GM21528 (cell line): ENCODE measurements around the gene POLR3GL.

Experiments used
- ATAC-seq: cut with Tn5 transposase; IDR thresholded peaks from one replicate; pipeline ENCODE4 v1.9.1; 2021; ENCODE audit warnings: mild to moderate bottlenecking, moderate library complexity; ENCODE audit not compliant: unreplicated experiment, low FRiP score

Gene POLR3GL

DNA sequence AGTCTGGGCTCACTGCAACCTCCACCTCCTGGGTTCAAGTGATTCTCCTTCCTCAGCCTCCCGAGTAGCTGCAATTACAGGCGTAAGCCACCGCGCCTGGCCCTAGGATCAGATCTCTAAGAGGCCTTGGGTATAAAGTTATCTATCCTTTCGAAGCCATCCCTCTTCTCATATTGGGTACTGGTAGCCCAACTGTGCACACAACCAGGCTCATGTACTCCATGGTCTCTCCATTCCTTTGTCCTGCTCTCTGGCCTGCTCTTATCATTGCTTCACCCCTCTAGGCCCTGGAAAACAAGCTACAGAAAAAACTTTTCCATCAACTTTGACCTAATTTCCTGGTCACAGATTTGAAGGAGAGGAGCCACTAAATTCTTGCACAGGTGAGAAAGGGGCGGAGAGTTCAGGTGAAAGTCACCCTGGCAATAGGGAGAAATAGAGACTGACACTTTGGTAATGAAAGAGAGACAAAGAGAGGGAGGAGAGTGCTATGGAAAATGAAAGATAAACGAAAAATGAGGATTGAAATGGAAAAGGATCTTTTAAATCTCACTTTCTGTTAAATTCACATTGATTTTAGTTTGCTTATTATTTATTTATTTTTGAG is 25.9 kb downstream of the POLR3GL start:
- ATAC-seq = no peak

- no peak for ATAC-seq
These were observed 27.4 kb downstream of the POLR3GL start for GRCh38 chr1:145991735-145992412.

DNA sequence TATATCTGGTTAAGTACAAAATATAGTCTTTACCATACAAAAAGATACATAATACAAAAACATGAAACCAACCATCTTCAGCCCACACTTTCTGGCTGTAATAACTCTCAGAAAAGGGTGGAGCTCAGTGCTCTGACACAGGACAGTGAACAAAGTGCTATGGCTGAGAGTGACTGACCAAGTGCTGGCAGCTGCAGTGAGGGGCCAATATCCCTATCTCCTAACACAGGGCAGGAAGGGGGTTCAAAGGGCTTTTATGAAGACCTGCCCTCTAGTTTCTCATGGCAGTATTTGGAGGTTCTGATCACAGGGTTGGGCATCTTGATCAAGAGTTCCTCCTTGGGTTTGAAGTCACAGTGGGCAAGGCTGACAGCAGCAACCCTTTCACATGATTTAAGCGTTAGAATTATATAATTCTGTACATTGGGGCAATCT is 28.0 kb downstream of the POLR3GL start:
- ATAC-seq = no peak

DNA sequence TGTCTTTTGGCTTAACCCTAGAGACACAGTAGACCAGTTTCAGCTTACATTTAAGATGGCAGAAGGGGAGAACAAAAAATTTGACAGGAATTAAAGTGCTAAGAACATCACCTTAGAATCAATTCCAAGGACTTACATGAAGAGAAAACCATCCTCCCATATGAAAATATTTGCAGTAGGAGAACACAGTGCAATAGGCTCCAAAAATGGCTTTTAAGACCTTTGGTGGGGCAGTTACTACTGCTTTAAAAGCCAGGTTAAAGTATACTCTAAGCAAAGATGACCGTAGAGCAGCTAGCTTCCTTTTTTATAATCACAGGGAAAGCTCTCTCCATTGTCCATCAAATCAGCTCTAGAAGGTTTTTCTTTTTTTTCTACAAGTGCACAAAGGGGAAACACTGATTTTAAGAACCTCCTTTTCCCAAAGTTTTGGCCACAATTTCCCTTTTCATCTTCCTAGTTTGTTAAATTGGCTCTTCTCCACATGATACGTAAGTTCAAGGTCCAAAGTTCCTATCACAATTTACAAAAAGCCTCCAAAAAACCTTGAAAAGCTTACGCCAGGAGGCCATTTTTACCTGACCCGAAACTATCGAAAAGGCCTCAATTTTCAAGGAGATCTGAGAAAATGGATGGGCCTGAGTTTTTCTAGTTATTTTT is 28.6 kb downstream of the POLR3GL start:
- ATAC-seq = no peak

DNA sequence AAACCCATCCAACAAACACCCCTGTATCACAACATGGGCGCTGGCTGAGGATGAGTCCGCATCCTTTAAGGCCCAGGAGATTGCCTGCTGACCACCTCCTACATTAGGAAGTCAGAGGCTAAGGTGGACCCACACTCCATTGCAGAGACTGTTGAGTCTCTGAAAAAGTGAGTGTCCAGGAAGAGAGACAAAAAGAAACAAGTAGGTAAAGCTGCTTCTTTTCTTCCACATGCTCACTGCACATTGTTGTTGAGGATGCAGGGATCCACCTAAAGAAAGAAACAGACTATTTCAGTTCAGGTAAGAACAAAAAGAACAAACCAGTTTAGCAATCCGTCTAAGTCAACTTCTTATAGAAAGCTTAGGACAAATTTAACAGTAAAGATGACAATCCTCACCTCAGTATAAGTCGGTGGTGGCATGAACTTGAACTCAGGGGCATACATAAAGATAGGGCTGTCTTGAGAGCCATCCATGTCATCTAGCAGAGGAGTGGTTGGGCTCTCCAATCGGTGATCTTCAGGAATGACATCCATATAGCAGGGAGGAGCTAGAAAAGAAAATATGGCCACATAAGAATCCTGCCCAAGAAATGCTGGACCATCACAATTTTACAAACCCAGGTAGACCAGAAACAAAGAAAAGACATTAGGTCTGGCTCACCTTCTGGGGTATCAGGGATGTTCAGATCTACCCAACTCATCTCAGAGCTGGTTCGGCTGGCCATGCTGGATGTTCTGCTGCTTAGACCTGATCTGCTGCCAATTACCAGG is 29.3 kb downstream of the POLR3GL start:
- no peak for ATAC-seq

DNA sequence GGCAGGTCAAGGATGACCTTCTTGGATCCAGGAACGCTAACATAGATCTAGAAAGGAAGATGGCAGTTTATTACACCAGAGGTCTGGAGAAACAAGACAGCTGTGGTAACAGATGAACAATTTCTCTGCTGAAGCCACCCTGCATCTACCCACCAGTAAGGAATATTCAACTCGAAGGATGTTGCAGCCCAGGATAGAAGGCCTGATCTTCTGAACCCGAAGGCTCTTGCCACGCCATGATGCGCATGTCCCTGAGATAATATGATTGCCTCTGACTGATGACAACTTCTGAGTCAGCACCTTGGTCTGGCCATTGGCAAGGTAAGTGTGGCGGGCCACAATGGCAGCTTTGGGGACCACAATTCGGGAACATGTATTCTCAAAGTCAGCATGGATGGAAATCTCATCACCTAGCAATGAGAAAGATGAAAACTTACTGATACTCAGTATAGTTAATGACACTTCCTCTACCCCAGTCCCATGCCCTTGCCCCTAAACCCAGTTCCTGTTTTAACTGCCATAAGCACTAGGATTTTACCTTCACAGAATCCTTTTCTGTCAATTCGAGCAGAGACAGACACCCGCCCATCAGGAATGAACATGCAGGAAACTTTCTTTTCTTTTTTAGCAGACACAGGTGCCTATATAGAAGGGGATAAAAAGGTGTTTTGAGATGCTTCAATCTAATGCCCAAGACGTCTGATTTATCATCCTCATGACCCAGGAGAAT is 30.1 kb downstream of the POLR3GL start:
- ATAC-seq = no peak

- ATAC-seq = no peak
These were observed 30.8 kb downstream of the POLR3GL start for GRCh38 chr1:145995148-145995881.

DNA sequence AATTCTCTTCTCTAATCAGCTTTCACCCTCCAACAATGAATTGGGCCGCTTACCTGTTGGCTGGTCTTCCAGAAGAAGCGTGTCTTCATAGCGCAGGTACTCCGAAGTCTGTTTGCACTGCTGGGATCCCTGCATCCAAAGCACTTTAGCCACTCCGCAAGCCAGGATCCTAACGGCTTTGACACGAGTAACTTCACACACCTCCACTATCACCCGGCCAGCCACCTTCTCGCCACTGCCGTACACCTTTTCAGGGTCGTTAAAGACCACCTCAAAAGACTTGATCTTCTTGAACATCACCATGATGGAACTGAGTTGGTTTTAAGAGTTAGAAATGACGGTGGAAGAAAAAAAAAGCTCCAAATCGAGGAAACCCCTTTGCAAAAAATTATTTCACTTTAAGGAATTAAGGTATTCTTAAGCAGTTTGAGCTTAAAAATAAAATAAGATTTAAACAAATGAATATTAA is 31.5 kb downstream of the POLR3GL start:
- no peak for ATAC-seq

- peak; percentile 87 for ATAC-seq
These were observed 32.0 kb downstream of the POLR3GL start, which contains the start of gene TXNIP for GRCh38 chr1:145996433-145997015. Gene TXNIP, minus strand, starts transcription at chr1:145996579. Its CDS starts 313 bp downstream, at chr1:145996266.

GRCh38 chr1:145997016-145997717 is 32.7 kb downstream of the POLR3GL start:
- ATAC-seq = peak; percentile 30

DNA sequence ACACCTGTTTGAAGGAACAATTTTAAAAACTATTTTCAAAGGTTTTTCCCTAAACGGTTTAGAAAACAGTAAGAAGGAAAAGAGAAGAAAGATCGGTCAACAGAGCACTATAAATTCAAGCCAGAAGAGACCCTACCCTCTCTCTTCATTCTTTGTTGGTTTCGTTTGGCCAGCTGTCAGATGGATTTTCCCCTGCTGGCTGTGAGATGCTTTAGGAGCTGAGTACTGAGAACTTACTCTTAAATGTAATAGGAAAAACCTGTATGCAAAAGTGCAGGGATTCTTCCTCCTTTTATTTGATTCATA is 33.2 kb downstream of the POLR3GL start:
- no peak for ATAC-seq

GRCh38 chr1:145999321-146000024 is 35.0 kb downstream of the POLR3GL start:
- ATAC-seq = no peak

DNA sequence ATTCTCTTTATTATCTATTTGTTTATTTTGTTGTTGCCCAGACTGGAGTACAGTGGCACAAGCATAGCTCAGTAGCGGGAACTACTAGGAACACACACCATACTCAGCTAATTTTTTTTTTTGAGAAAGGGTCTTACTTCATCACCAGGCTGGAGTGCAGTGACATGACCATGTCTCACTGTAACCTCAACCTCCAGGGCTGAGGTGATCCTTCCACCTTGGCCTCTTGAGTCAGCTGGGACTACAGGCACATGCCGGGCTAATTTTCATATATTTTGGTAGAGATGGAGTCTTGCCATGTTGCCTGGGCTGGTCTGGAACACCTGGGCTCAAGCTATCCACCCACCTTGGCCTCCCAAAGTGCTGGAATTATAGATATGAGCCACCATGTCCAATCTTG is 37.2 kb downstream of the POLR3GL start:
- ATAC-seq = no peak

DNA sequence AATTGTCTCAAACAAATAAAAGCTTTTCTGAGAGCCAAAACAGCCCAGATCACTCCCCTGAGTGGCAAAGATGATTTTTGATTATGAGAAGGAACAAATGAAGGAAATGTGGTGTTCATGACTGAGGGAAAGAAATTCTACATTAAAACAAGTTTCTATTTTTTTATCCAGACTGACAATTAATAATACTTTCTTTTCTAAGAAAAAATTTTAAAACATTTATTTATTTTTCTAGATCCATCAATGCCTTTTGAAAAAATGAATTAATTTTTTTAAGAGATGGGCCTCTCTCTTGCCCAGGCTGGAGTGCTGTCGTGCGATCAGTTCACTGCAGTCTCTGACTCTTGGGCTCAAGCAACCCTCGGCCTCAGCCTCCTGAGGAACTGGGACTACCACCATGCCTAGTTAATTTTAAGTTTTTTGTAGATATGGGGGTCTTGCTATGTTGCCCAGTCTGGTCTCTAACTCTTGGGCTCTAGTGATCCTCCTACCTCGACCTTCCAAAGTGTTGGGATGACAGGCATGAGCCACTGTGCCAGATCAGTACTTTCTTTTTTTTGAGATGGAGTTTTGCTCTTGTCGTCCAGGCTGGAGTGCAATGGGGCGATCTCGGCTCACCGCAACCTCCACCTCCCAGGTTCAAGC is 43.1 kb downstream of the POLR3GL start:
- ATAC-seq = no peak

DNA sequence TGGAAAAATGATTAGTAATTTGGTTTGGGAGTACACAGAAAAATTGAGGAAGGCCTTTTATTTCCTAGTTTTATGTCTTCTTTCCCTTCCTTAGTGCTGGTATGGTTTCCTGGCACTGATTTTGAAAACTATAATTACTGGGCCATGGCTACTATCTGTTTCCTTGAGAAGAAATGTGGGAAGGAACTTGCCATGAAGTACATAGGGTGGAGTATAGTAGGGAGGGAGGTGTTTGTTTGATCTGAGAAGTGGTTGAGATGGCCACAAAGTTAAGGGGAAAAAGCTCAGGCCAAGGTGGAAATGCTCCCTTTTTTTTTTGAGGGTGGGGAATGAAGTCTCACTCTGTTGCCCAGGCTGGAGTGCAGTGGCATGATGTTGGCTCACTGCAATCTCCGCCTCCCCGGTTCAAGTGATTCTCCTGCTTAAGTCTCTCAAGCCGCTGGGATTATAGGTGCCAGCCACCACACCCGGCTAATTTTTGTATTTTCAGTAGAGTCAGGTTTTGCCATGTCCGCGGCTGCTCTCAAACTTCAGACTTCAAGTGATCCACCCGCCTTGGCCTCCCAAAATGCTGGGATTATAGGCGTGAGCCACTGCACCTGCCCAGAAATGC is 45.7 kb downstream of the POLR3GL start:
- ATAC-seq = no peak

- ATAC-seq = no peak
These were observed 48.4 kb downstream of the POLR3GL start for GRCh38 chr1:146012703-146013558.
